ENCODE measurements around the gene NEAT1.
"Not testable (repeated sequence)": the region's sequence is repeated elsewhere in the genome, so short reads cannot be mapped to it uniquely, and the experiment has no call there.

Gene NEAT1

DNA sequence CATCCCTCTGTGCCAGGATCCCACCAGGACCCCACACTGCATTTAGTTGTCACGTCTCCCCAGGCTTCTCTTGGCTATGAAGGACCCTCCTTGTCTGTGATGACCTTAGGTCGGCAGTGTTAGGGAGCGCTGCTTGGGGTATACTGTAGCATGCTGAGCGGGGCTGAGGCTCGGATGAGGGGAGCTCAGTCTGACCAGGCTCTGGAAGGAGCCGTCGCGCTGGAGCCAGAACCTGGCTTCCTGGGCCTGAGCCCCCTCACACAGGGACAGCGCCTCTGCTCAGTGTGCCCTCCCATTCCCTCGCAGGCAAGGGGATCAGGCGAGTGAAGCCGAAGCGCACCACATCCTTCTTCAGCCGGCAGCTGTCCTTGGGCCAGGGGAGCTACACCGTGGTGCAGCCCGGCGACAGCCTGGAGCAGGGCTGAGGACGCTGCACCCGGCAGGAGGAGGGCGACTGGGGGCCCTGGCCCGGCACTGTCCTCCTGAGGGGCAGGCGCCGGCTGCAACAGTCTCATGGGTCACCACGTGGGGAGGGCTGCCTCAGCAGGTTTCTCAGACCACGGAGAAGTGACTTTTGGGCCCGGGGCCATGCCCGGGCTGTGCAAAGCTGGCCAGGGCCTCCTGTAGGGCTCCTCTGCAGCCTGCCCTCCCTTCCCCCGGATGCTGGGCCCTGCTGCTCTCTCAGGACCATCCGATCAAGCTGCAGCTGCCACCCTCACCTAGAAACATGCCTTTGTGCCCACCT lies 11.5 kb upstream of the NEAT1 start:
- DNase-seq = no peak

DNA sequence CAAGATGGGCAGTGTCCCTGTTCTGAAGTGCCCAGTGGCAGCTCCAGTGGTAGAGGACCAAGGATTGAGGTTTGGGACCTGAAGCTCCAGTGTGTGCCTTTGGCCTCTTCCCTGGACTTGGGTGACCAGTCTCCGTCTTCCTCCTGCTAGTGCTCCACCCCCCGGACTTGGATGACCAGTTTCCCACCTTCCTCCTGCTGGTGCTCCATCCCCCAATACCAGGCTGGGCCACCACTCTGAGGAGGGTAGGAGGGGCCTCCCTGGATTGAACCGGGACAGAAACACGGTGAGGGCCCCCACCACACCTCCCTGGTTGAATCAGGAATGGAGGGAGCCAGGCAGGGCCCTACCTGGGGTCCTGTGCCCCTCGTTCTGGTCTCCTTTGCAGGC lies 10.9 kb upstream of the NEAT1 start:
- DNase-seq = no peak

DNA sequence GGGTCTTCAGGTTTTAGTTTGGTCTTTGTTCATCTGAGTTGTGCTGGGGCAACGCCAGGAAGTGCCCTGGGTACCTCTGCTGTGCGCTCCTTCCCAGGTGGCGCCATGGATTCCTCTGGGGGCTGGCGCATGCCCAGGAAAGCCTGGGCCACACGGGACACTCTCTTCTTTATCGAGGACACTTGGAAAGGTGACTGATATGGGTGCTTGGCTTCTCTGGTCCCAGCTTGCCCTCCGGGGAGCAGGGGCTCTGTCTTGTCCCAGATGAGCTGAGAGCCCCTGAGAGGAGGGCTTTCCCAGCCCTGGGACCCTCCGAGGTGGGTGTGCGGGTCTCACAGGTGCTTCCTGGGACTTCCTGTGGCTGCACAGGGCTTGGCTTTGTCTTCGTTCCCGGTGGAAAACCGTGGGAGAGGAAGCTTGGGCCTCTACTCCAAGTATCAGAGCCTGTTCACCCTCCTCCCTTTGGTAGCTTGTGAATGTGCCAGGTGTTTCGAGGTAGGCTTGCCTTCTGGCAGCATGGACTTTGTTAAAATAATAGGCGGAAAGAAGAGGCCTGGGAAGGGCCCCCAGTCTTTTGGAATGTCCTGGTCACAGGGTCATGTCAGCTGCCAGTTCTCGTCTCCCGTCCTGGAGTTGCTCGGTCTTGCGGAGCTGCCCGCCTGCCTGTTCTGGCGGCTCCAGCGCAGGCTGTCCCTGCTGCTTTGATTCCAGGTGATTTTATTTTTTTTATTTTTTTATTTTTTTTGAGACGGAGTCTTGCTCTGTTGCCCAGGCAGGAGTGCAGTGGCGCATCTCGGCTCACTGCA lies 10.1 kb upstream of the NEAT1 start:
- DNase-seq = peak in 1 of 5 donors; percentile 9

DNA sequence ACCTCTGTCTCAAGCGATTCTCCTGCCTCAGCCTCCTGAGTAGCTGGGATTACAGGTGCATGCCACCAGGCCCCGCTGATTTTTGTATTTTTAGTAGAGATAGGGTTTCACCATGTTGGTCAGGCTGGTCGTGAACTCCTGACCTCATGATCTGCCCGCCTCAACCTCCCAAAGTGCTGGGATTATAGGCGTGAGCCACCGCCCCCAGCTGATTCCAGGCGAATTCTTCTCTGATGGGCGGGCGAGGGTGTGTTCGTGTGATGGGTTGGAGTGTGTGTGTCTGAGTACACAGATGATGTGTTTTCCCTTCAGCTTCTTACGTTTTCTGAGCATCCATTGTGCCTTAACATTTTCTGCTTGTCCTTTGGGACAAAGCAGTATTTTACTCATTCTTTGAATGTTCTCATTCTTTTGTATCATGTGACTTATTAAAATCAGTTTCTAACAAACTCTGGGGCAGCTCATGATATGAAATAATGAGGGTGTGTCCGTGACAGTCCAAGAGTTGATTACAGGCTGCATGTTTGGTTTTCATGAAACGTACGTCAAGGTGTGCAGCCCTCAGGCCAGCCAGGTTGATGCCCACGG lies 9.4 kb upstream of the NEAT1 start:
- not testable (repeated sequence) for DNase-seq

DNA sequence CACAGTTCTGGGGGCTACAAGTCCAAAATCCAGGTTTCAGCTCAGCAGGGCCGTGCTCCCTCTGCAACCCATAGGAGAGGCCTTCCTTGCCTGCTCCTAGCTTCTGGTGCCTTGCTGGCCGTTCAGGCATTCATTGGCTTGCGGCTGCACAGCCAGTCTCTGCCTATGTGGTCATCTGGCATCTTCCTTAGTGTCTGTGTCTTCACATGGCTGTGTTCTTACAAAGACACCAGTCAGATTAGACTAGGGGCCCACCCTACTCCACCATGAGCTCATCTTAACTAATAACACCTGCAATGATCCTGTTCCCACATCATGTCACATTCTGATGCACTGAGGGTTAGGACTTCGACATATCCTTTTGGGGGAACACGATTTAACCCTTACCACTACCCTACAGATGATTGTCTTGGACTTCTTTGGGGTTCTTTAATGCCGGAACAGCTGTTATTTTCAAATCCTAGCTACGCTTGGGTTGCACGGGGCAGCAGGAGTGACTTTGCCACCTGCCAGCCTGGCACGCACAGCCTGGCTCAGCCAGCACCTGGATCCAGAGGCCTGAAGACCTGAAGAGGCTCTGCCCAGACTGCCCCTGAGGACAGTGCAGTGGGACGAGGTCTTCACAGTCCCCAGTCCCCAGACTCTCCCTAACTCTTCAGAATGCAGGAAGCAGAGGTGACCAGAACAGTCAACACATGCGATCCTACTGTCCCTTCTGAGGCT lies 7.7 kb upstream of the NEAT1 start:
- DNase-seq = no peak

DNA sequence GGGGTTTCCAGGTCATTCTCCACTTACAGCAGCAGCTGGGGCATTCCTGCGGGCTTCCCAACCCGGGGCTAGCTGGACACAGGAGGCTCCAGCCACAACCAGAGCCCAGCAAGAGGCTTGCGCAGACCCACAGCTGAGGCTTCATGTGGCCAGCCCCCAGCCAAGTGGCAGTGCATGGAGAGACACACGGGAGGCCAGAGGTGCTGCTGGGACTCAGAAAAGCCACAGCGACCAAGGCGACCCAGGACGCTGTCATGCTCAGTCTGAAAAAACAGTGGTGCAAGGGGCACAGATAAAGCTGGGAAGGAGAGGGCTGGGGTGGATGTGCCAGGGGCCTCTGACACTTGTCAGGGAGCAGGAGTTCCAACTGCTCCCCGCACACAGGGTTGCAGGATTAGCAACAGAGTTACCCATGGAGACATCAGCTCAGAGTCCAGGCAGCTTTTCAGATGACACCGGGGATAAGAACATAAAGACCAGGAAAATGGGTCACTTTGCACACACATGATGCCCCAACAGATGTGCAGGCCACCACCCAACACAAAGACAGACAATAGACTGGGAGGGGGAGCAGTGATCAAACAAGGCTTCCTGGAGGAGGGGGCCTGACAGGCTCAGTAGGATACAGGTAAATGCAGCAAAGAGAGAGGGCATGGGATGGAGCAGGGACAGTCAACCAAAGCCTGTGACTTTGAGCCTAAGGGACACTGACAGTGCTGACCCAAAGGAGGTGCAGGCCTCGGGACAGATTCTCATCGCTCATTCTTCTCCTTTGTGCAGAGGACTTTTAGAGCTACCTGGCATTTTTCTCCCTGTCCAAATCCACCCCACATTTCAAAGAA lies 6.9 kb upstream of the NEAT1 start:
- no peak for DNase-seq

DNA sequence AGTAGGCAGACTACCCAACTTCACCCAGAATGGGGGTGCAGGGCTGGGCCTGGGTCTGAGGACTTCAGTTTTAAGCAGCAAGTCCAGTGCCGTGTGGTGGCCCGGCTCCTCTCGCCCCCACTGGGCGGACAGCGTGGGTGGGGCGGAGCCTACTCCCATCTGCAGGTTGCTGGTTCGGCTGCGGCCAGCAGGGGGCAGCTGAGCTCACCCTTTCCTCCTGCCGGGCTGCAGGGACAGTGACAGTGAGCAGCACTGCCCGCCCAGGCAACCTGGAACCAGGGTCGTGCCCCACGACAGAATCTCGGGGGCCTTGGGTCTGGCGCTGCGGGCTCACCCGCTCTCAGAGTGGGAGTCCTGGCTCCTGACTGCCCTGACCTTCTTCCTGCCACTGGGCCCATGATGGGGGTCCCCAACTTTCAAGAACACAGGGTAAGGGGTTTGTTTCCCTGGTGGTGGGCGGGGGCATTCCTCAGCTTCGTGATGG lies 6.2 kb upstream of the NEAT1 start:
- DNase-seq = peak; percentile 81 to 90 (median 87)

DNA sequence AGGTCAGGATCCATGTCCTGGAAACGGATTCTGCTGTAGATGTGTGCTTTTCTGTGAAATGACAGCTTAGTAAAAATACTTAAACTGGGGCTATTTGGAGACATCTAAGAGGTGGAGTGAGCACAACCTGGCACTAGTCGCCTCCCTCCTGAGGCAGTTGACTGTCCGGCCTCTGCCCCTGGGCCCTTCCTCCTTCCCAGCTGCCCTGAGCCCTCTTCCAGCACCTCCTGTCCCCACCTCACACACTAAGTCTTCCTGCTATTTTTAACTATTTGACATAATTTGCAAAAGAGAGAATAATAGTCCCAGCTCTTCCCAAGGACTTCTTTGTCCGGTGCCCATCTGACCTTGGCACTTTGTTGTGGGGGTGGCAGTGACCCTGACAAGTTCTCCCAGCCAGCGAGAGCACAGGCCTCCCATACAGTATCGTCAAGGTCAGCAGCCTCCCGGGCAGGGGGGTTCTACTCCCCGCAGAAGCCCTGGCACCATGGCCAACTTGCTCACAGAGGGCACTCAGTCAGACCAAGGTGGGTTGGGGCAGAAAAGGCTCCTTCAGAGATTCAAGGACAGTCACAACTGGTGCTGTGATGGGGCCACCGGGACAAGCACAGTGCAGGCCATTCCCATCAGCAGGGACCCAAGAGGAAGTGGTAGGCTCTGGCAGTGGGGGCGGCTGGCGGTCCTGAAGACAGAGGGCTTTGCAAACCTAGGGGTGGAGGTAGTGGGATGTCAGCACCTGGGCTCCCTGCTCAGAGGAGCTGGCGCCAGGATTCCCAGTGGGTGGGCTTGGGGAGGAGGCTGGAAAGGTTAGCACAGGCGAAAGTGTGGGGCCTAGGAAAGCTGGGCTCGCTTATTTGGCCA lies 5.5 kb upstream of the NEAT1 start:
- DNase-seq = peak in 1 of 5 donors; percentile 36

DNA sequence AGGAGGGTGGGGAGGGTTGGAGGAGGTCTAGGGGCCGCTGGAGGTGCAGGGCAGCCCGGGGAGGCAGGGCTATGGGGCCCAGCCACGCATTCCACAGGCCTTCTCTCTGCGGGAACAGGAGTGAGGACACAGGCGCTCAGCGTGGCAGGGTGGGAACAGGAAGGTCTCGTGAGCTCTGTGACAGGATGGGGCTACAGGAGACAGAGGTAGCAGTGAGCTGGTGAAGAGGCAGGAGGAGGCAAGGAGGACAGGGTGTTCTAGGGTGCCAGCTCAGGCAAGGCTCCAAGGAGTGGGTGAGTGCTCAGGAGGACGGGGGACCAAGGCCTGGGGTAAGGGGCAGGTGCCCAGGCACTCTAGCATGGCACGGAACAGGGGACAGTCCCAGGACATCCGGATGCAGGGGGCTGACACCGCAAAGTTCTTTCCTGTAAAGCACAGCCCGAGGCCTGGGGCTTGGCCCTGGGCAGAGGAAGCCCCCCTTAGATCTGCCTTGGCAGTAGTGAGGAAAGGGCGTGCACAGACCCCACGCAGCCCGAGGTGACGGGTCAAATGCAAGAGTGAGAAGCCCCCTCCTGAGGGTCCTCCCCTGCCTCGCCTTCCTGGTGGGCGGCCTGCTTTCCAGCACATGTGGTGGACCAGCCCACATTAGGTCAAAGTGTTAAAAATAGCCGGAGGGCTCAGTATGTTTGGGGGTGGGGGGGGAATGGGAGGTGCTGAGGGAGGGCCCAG lies 4.7 kb upstream of the NEAT1 start:
- DNase-seq = peak in 1 of 5 donors; percentile 55

DNA sequence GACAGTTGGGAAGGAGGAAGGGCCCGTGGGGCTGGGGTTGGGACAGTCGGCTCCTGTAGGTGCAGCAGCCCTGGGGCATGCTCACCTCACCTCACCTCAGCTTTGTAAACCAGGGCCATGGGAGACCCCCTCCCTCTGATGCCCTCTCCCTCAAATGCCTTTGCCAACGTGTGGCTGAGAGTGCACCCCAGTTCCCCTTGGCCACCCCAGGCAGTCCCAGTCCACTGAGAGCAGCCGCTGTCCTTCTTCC lies 4.2 kb upstream of the NEAT1 start:
- no peak for DNase-seq

DNA sequence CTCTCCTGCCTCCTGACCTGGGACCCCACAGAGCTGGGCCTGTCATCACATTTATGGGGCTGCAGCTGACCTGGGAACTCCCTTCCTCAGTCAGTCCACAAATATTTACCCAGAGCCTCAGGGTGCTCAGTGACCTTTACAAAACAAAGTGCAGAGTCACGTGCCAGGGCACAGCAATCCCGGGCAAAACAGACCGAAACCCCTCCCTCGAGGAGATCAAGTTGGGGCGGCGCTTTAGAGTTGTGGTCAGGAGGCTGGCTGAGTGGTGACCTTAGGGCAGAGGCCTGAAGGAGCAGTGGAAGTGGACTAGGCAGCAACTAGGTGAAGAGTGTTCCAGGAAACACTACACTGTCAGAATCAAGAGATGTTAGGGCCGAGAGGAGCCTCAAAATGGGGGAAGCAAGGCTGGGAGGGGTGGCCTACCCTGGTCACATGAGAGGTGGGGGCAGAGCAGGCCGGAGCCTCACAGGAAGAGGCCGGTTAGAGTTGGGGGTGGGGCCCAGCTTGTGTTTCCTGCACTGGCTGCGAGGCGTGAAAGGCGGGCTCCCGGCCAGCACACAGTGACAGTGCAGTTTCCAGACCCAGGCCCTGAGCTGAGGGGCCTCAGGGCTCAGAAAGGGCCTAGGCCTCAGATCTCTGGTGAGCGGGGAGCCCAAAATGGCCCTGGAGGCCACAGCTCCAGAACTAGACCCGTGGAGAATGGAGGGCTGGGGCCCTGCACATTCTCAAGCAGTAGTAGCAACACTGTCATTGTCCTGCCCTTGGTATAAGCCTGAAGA lies 3.7 kb upstream of the NEAT1 start:
- peak; percentile 51 to 97 (median 64) for DNase-seq

DNA sequence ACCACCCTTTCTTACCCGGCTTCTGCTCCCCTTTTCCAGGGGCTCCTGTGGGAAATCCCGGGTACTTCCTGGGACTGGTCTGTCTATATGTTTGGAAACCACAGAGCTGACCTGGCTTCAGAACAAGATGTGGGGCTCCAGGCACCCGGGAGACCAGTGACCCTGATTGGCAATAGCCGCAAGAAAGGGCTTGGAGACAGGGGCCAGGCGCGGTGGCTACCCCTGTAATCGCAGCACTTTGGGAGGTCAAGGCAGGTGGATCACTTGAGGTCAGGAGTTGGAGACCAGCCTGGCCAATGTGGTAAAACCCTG lies 3.2 kb upstream of the NEAT1 start:
- no peak for DNase-seq

DNA sequence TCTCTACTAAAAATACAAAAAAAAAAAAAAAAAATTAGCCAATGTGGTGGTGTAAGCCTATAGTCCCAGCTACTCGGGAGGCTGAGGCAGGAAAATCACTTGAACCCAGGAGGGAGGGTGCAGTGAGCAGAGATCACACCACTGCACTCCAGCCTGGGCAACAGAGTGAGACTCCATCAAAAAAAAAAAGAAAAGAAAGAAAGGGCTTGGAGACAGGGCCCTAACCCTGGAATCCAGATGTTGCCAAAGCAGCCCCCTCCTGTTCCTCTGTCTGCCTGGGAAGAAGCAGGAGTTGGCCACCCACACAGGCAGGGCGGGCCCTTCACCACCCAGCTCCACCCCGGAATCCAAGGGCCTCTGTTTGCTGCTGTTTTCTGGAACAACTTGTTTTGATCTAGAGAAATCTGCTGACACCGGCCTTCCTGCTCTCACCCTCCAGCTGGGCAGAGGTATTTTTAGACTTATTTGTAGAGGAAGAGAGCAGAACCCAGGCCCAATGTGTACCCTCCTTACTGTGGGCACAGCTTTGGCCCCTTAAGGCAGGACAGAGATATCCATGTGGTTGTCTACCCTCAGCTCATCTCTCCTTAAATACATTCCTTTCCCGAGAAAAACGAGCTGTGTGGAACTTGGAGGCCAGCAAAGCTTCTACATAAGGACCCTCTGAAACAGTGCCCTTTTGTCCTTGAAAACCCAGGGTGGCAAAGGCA lies 2.7 kb upstream of the NEAT1 start:
- DNase-seq = peak; percentile 40 to 86 (median 52)

DNA sequence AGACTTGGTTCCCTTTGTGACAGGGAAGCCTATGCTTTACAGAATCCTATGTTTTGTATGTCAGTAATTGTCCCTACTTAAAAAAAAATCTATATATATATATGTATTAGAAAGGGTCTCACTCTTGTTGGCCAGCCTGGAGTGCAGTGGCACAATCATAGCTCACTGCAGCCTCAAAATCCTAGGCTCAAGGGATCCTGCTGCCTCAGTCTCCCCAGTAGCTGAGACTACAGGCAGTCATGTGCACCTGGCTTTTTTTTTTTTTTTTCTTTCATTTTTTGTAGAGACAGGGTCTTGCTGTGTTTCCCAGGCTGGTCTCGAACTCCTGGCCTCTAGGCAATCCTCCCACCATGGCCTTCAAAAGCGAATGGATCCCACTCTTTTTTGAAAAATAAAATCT lies 2.1 kb upstream of the NEAT1 start:
- DNase-seq = peak in 1 of 5 donors; percentile 36

DNA sequence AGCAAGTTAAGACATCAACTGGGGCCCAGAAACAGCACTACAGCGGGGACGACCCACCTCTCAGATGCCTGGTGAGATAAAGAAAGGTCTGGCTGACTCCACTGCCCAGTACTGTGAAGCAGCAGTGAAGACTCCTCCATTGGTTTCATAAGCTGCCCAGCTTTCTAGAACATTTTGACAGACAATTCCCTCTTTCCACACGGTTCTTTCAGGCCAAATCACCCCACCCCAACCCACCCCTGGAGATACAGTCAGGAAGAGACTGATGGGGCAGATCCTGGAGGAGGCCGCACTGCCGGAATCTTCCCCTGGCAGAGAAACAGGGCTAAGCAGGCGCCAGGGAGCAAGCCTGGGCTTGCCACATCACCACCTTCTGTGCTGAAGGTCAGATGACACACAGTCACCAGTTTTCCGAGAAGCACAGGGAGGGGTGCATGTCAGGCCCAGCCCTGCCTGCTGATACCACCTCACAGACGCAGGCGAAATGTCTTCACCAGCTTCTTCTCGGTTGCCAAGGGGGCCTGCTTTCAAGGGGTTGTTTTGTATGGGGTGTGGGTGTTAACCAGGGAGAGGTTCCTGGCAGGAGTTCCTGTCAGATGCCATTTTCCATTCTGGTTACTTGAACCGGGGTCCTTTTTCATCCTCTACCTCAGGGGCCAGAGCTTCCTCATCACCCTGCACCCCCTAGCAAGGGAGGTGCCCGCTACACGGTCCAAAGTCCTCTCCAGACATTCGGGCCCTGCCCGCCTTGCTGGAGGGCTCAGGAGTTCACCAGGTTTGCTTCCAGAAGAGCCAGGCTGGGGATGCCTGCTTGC lies 1.4 kb upstream of the NEAT1 start:
- DNase-seq = peak; percentile 68 to 96 (median 82)

DNA sequence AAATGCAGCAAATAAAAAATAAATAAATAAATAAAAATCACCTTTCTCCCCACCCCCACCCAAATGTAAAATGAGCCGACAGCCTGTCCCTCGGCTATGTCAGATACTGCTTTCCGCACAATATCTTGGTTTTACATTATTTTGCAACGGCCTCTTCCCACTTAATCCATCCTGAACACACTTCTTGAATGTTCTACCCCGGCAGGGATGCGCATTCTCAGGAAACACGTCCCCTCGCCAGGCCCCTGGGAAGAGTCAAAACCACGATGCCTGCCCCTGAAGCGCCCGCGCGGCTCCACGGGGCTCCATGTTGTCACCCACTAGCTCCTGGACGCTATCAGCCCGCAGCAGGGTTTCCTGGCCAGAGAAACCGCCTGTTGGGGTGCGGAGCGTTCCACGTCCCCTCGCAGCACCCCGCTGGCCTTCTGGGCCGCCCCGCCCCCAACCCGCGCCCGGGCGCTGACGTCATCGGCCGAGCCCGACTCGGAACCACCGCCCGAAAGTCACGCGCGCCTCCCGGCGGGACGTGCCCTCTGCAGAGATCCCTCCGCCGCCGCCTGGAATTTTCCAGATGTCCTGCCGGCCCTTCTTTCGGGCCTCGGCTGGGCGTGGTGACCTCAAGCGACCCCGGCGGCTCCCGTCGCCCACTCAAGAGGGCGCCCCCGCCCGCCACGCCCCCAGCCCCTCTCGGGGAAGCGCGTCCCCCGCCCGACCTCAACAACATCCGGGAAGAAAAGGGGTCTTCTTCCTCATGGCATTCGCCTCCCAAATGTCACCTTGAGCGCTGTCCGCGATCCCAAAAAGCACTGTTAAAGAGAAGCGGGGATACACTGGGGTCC lies 585 bp upstream of the NEAT1 start:
- peak; percentile 79 to 97 (median 85) for DNase-seq

DNA sequence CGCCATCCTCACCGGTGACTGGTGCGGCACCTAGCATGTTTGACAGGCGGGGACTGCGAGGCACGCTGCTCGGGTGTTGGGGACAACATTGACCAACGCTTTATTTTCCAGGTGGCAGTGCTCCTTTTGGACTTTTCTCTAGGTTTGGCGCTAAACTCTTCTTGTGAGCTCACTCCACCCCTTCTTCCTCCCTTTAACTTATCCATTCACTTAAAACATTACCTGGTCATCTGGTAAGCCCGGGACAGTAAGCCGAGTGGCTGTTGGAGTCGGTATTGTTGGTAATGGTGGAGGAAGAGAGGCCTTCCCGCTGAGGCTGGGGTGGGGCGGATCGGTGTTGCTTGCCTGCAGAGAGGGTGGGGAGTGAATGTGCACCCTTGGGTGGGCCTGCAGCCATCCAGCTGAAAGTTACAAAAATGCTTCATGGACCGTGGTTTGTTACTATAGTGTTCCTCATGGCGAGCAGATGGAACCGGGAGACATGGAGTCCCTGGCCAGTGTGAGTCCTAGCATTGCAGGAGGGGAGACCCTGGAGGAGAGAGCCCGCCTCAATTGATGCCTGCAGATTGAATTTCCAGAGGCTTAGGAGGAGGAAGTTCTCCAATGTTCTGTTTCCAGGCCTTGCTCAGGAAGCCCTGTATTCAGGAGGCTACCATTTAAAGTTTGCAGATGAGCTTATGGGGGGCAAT lies 1.1 kb downstream of the NEAT1 start:
- peak in 1 of 5 donors; percentile 58 for DNase-seq
